Skeletal muscle satellite cell (primary cell): ENCODE data around the gene SATB2.

Experiments used
- H3K27me3 ChIP-seq: 2 replicates; pipeline ENCODE4 v1.7.0; 2013; ENCODE audit warnings: low read length; ENCODE audit not compliant: control insufficient read depth, insufficient read depth
- H3K36me3 ChIP-seq: 2 replicates; pipeline ENCODE4 v1.7.0; 2013; ENCODE audit warnings: mild to moderate bottlenecking, control low read depth, low read length; ENCODE audit not compliant: insufficient read depth
- H3K4me1 ChIP-seq: 2 replicates; pipeline ENCODE4 v1.7.0; 2013; ENCODE audit warnings: low read length; ENCODE audit not compliant: control insufficient read depth, insufficient read depth
- H3K4me2 ChIP-seq: 2 replicates; pipeline ENCODE4 v1.7.0; 2013; ENCODE audit warnings: mild to moderate bottlenecking, low read length
- H3K4me3 ChIP-seq: 2 replicates; pipeline ENCODE4 v1.7.0; 2013; ENCODE audit warnings: low read length
- H3K9ac ChIP-seq: 2 replicates; pipeline ENCODE4 v1.7.0; 2013; ENCODE audit warnings: mild to moderate bottlenecking, low read depth, low read length, moderate library complexity
- H3K9me3 ChIP-seq: replicated peaks from 2 replicates; pipeline ENCODE4 v1.7.0; 2013; ENCODE audit warnings: mild to moderate bottlenecking, control low read depth, low read length

The SATB2 gene

DNA sequence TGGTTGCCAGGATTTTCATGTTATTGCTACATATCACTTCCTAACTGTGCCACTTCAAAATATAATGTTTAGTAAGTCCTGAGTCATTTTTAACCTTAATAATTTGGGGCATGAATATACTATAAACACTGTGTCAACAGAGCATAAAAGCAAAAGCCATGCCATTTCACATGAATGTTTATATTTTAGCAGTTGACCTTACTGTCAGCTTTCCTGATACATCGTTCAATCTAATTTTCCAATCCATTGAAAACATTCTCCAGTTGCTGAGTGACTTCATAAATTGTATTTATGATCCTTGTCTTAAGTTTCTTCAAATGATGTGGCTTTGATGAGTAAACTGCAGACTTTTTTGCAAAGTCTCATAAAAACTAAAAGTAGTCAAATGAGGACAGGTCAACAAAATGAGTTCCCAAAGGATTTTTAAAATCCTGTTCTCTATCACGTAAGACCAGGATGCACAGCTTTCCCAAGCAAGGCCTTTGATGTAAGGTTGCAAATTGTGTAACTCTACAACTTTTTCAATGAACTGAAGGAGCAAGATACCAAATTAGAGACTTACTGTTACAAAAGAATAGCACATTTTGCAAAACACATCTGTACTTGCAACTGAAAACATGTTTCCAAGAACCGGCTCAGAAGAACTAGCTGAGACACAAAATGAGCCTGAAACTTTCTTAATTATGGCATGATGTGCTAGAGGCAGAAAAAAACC lies 117.7 kb downstream of the SATB2 start:
- no peaks in the 10 kb centered on the region for H3K36me3 ChIP-seq
- no peak overlapping the region for H3K4me2 ChIP-seq
- H3K4me3 ChIP-seq, result no peak overlapping the region
- H3K9ac ChIP-seq, result peak overlapping the region; percentile 9
- no peaks in the 10 kb centered on the region for H3K27me3 ChIP-seq
- no peaks in the 10 kb centered on the region for H3K9me3 ChIP-seq
- peaks cover 18% of the 10 kb centered on the region for H3K4me1 ChIP-seq

DNA sequence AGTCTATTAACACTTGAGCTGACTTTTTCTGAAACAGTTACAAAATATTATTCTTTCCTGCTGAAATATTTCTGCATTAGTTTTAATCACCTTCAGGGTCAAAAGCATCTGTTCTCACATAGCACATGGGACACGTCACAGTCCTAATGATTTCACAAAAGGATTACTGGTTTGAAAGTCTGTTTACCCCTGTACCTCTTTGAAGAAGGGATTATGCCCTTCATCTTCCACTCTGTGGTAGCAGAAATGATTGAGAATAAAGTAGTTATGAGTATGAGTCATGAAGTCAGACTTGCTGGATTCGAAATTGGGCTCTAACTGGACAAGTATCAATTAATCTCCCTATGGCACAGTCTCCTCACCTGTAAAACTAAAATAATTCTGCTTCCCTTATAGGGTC lies 121.2 kb downstream of the SATB2 start:
- H3K9ac ChIP-seq, result no peak overlapping the region
- H3K36me3 ChIP-seq, result no peaks in the 10 kb centered on the region
- no peak overlapping the region for H3K4me3 ChIP-seq
- no peaks in the 10 kb centered on the region for H3K9me3 ChIP-seq
- H3K4me2 ChIP-seq, result no peak overlapping the region
- peaks cover 18% of the 10 kb centered on the region for H3K4me1 ChIP-seq
- H3K27me3 ChIP-seq, result no peaks in the 10 kb centered on the region

DNA sequence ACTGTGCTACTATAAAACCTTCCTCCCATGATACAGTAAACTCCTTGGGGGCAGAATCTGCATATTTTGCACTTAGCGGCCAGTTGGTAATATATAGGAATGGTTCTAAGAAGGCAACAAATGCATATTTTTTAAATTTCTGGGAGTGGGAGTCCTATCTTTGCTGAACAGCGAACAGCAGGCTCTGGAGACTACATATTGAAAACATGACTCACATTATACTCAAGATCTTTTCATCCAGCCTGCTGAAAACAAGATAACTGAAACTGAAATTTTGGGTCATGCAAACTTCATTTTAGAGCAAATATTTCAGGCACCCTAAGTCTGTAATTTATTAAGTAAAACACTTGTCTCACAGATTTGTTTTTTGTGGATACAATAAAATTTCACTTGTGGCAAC lies 122.2 kb downstream of the SATB2 start:
- H3K36me3 ChIP-seq, result no peaks in the 10 kb centered on the region

DNA sequence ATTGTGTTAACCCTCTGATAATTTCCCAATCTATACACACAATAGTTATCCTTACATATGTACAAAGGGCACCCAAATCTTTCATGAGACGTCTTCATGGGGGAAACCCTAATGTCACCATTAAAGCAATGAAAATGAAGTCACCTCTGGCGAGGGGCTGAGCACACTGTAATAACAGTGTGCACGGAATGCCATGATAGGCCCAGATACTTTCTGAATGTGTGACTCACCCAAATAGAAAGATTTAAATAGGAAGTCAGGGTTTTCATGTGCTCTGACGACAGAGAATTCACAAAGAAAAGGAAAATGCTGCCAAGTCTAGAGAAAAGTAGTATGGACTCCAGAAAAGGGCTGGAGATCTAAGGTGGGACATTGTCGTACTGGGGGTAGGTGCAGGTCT lies 128.3 kb downstream of the SATB2 start:
- no peaks in the 10 kb centered on the region for H3K4me1 ChIP-seq
- H3K9me3 ChIP-seq, result no peaks in the 10 kb centered on the region
- no peak overlapping the region for H3K9ac ChIP-seq
- peaks cover 10% of the 10 kb centered on the region for H3K36me3 ChIP-seq
- no peak overlapping the region for H3K4me3 ChIP-seq
- no peaks in the 10 kb centered on the region for H3K27me3 ChIP-seq
- H3K4me2 ChIP-seq, result no peak overlapping the region

More for the DNA sequence above, 122.2 kb downstream of the SATB2 start:
- Histone ChIP-seq H3K9ac (no peak overlapping the region), H3K9me3 (no peaks in the 10 kb centered on the region), H3K4me1 (peaks cover 15% of the 10 kb centered on the region), H3K4me3 (no peak overlapping the region), H3K4me2 (no peak overlapping the region), H3K27me3 (no peaks in the 10 kb centered on the region)

DNA sequence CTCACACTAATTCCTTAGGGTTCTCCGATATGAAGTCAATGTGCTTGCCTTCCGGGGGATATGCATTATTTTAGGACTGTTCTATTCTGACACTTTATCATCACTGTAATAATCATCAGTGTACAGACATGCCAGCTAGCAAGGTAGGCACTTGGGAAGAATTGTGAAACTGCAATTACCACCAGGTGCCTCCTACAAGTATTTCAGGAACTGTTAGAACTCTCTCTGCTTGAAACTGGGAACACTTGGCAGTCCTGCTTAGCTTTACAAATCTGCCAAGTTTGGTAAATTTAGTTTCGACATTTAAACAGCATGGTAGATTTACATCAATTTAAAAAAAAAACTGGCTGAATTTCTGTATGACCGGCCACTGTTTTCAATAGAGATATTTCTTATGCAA lies 128.7 kb downstream of the SATB2 start:
- H3K9me3 ChIP-seq, result no peaks in the 10 kb centered on the region
- no peak overlapping the region for H3K9ac ChIP-seq
- no peaks in the 10 kb centered on the region for H3K4me1 ChIP-seq
- no peaks in the 10 kb centered on the region for H3K27me3 ChIP-seq
- H3K4me3 ChIP-seq, result no peak overlapping the region
- H3K4me2 ChIP-seq, result no peak overlapping the region
- peaks cover 10% of the 10 kb centered on the region for H3K36me3 ChIP-seq

DNA sequence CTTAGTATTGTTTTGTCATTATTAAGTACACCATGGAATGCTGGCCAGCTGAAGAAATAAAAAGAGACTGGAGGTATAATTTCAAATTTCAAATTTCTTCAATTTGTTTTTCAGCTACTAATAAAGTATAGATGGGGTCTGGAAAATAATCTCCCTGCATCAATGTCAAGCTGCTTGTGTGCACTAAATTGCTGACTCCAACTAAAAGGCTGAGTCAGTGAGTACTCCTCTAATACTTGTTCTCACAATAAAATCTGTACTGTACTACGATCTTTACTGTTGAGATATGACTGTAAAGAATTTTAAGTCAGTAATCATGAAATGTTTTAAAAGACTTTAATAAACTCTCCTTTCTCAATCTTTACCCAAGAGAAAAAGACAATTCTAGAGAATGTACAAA lies 131.9 kb downstream of the SATB2 start:
- Histone ChIP-seq H3K9ac (no peak overlapping the region), H3K4me3 (no peak overlapping the region), H3K4me1 (no peaks in the 10 kb centered on the region), H3K27me3 (no peaks in the 10 kb centered on the region), H3K9me3 (no peaks in the 10 kb centered on the region), H3K36me3 (peaks cover 10% of the 10 kb centered on the region), H3K4me2 (no peak overlapping the region)

DNA sequence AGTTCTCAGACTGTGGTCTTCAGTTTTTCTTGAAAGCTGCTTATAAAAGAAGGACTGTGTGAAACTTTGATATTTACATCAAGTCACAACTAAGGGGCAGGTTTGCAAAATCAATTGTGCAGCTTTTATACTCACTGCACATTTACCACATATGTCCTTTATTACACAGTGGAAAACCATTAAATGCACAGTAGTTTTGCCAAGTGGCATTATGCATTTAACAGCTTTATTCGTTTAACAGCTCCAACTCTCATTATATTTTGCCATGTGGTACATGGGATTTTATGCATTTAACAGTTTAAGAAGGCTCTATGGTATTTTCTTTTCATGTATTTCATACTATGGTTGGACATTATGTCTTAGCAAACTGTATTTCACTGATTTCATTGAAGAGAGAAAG lies 135.6 kb downstream of the SATB2 start:
- Histone ChIP-seq H3K27me3 (no peaks in the 10 kb centered on the region), H3K9me3 (no peaks in the 10 kb centered on the region), H3K36me3 (peaks cover 4% of the 10 kb centered on the region), H3K4me3 (no peak overlapping the region), H3K4me1 (no peaks in the 10 kb centered on the region), H3K9ac (no peak overlapping the region), H3K4me2 (no peak overlapping the region)

DNA sequence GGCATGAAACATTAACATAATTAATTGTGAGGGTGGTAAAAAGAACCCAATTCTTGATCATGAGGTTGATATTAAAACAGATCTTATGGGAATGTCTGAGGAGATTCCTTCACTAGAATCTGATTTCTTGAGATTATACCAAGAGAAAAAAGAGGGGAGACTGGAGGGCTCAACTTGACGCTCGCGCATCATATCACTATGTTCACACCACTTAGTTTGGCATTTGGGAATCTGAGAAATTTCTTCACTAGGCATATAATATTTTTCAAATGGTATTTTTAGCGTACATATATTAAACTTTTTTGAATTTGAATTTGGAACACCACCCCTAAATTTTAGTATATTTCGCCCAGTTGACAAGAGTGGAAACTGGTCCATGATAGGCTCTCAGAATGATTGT lies 140.1 kb downstream of the SATB2 start:
- Histone ChIP-seq H3K9me3 (no peaks in the 10 kb centered on the region), H3K9ac (no peak overlapping the region), H3K4me2 (no peak overlapping the region), H3K27me3 (no peaks in the 10 kb centered on the region), H3K4me3 (no peak overlapping the region), H3K36me3 (peaks cover 4% of the 10 kb centered on the region), H3K4me1 (peaks cover 4% of the 10 kb centered on the region)

DNA sequence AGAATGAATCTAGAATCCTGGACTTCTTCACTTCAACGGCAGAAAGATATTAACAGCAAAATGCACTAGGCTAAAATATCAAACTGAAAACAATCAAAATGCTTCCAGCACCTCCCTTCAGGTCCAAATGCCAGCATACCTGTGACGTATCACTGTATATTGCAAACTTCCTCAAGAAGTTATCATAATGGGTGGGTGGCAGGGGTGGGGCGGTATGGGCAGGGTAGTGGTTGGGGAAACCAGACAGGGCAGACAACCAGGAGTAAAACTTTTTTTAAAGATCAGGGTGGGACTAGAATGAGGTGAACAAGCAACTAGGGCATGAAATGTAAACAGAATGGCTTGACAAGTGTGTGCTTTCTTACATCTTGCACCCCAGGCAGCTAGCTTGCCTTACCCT lies 140.9 kb downstream of the SATB2 start:
- H3K4me2 ChIP-seq, result no peak overlapping the region
- H3K36me3 ChIP-seq, result peaks cover 4% of the 10 kb centered on the region
- no peak overlapping the region for H3K4me3 ChIP-seq
- peaks cover 4% of the 10 kb centered on the region for H3K4me1 ChIP-seq
- H3K27me3 ChIP-seq, result no peaks in the 10 kb centered on the region
- H3K9me3 ChIP-seq, result no peaks in the 10 kb centered on the region
- H3K9ac ChIP-seq, result no peak overlapping the region

DNA sequence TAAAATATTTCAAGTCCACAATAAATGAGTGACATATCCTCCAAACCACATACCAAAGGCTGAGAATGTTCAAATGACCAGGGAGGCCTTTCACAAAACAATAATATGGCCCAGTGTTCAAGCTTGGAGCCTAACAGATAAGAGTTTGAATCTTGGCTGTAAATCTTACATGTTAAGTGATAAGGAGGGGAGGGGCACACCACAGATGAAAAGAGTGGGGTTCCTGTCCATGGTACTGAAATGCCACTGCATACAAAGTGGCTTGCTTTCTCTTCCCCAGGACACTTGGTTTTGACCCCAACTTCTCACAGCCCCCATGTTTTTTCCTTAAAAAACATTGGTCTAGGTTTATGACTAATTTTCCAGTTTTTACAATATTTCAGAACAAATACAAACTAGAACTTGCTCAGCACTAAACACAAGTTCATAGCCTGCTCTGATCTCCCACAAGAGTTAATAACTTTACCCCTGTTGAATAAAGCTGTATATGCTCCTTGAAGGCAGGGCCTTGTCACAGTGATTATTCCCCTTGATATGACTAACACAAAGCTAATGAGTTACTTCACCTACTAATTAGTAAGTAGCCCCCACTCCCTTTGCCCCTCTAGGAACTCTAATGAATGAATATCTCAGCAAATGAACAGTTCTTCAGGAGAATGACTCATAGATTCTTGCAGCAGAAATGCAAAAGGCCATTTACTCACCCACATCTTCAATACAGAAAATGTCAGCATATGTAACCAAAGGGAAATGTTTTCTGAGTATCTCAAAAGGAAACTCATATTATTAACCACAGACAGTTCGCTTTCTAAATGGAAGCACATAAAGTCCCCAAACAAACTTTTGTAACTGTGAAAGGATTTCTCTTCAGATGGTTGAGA lies 142.2 kb downstream of the SATB2 start:
- Histone ChIP-seq H3K27me3 (no peaks in the 10 kb centered on the region), H3K4me1 (peaks cover 4% of the 10 kb centered on the region), H3K4me2 (no peak overlapping the region), H3K36me3 (peaks cover 4% of the 10 kb centered on the region), H3K4me3 (no peak overlapping the region), H3K9me3 (no peaks in the 10 kb centered on the region), H3K9ac (no peak overlapping the region)

DNA sequence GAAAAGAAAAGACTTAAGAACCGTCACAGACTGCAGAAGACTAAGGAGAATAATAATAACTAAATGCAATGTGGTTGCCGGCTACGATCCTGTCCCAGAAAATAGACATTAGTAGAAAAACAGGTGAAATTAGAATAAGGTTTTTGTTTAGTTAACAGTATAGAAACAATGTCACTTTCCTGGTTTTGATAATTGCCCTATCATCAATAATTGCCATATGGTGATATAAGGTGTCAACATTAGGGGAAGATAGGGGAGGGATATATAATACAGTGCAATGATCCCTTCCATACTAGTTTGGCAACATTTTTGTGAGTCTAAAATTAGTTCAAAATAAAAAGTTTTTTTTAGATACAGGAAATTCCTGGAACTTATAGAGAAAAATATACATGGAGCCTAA lies 144.8 kb downstream of the SATB2 start:
- Histone ChIP-seq H3K27me3 (no peaks in the 10 kb centered on the region), H3K9me3 (no peaks in the 10 kb centered on the region), H3K4me3 (no peak overlapping the region), H3K4me2 (no peak overlapping the region), H3K36me3 (peaks cover 7% of the 10 kb centered on the region), H3K9ac (no peak overlapping the region), H3K4me1 (peaks cover 10% of the 10 kb centered on the region)
